Suprapubic skin (tissue), 3 donors: ENCODE measurements around the gene COMMD7.

Experiments
- POLR2A ChIP-seq, 2 donors: fragments of 450-650 bp; IDR thresholded peaks; one replicate each; pipeline ENCODE4 v1.6.1; 2017; ENCODE audit warnings: antibody characterized with exemption in 2 of 2, mild to moderate bottlenecking in 2 of 2, moderate library complexity in 2 of 2
- TF ChIP-seq, protein P1 (sequence below), 2 donors: fragments of 200-600 bp in 1 of 2; fragments of 450-650 bp in 1 of 2; sonication (generic) in 1 of 2; IDR thresholded peaks; one replicate each; pipeline ENCODE4 v1.5.1; 2016 to 2019; ENCODE audit warnings: antibody characterized with exemption in 2 of 2, mild to moderate bottlenecking in 1 of 2, moderate library complexity in 1 of 2

DNA sequence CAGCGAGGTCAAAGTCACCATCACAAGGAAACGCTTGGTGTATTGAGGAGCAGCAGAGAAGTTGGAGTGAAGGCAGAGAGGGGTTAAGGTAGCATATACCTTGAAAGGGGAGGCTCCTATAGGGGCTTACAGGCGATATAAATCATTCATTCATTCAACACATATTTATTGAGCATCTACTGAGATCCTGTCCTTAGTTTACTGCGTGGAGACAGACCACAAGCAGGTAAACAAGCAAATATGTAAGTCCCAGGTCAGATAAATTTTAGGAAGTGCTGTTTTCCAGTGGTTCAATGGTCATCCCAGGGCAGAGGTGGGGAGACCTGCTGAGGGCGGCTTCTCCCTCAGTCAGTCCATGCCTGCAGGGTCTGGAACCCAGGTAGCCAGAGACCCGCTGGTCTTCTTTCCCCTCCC, 18.2 kb upstream of the COMMD7 start:
- TF ChIP-seq, protein P1, sequence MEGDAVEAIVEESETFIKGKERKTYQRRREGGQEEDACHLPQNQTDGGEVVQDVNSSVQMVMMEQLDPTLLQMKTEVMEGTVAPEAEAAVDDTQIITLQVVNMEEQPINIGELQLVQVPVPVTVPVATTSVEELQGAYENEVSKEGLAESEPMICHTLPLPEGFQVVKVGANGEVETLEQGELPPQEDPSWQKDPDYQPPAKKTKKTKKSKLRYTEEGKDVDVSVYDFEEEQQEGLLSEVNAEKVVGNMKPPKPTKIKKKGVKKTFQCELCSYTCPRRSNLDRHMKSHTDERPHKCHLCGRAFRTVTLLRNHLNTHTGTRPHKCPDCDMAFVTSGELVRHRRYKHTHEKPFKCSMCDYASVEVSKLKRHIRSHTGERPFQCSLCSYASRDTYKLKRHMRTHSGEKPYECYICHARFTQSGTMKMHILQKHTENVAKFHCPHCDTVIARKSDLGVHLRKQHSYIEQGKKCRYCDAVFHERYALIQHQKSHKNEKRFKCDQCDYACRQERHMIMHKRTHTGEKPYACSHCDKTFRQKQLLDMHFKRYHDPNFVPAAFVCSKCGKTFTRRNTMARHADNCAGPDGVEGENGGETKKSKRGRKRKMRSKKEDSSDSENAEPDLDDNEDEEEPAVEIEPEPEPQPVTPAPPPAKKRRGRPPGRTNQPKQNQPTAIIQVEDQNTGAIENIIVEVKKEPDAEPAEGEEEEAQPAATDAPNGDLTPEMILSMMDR (IDR thresholded peaks at IDR 0.05) = no peak
- TF ChIP-seq POLR2A (IDR thresholded peaks at IDR 0.05) = no peak
